ENCODE data around the gene PRRT1.

PRRT1 gene

DNA sequence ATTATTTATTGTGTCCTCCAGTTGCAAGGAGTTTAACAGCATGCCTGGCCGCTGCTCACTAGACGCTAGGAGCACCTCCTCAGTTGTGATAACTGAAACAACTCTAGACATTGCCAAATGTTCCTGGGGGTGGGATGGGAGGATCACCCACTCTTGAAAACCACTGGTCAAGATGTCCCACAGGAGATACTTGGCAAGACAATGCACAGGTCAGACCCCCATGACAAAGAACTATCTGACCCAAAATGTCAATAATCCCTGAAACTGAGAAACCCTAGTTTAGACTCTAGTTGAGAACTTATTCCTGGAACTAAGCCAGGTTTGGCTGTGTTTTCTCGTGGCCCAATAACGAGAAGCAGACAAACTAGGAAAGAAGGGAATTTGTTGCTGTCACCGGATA is 12.1 kb downstream of the PRRT1 start:
- H3K4me1 ChIP-seq (ENCODE audit: insufficient read depth, low read length) = no peaks in the 10 kb centered on the region

DNA sequence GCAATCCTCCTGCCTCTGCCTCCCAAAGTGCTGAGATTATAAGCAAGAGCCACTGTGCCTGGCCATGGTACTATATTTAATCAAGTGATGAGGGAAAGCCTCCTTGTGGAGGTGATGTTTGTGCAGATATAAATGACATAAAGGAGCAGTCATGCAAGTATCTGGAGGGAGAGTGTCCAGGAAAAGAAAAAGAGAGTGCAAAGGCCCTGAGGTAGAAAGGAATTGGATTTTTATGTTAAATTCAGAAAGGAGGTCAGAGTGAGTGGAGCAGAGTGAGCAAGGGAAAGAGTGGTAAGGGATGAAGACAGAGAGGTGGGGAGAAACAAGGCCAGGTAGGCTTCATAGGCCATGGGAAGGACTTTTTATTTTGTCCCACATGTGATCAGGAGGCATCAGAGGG is 14.3 kb downstream of the PRRT1 start:
- H3K4me3 ChIP-seq (ENCODE audit: low read depth in 1 of 2, low read length in 2 of 2) = no peak overlapping the region
- H3K9me3 ChIP-seq (ENCODE audit: insufficient read depth, low read length, severe bottlenecking) = no peaks in the 10 kb centered on the region
- no peak for DNase-seq
- no peaks in the 10 kb centered on the region for H3K36me3 ChIP-seq (ENCODE audit: insufficient read depth, low read length)
- TF ChIP-seq EZH2 (IDR thresholded peaks at IDR 0.05; ENCODE audit: borderline replicate concordance, low read depth, low read length, severe bottlenecking) = no peak
- TF ChIP-seq, protein P1, sequence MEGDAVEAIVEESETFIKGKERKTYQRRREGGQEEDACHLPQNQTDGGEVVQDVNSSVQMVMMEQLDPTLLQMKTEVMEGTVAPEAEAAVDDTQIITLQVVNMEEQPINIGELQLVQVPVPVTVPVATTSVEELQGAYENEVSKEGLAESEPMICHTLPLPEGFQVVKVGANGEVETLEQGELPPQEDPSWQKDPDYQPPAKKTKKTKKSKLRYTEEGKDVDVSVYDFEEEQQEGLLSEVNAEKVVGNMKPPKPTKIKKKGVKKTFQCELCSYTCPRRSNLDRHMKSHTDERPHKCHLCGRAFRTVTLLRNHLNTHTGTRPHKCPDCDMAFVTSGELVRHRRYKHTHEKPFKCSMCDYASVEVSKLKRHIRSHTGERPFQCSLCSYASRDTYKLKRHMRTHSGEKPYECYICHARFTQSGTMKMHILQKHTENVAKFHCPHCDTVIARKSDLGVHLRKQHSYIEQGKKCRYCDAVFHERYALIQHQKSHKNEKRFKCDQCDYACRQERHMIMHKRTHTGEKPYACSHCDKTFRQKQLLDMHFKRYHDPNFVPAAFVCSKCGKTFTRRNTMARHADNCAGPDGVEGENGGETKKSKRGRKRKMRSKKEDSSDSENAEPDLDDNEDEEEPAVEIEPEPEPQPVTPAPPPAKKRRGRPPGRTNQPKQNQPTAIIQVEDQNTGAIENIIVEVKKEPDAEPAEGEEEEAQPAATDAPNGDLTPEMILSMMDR (IDR thresholded peaks at IDR 0.05; ENCODE audit: borderline replicate concordance, extremely low read depth, low read length, poor library complexity, severe bottlenecking) = no peak
- ATAC-seq (ENCODE audit: insufficient read depth, low read depth) = no peak
- no peaks in the 10 kb centered on the region for H3K27me3 ChIP-seq (ENCODE audit: insufficient read depth, low read length, poor library complexity)
- no peaks in the 10 kb centered on the region for H4K20me1 ChIP-seq (ENCODE audit: insufficient read depth, low read length)
- no peak overlapping the region for H3K4me2 ChIP-seq (ENCODE audit: insufficient read depth, low read length)
- H3K4me1 ChIP-seq (ENCODE audit: insufficient read depth, low read length) = no peaks in the 10 kb centered on the region
- no peak overlapping the region for H2AFZ ChIP-seq (ENCODE audit: low read depth, low read length)
- no peaks in the 10 kb centered on the region for H3K79me2 ChIP-seq (ENCODE audit: insufficient read depth, low read length)
- H3K9ac ChIP-seq (ENCODE audit: low read depth, low read length) = no peak overlapping the region
- no peak overlapping the region for H3K27ac ChIP-seq (ENCODE audit: low read length)

More for the DNA sequence above, 12.1 kb downstream of the PRRT1 start:
- Histone ChIP-seq H3K9ac (ENCODE audit: low read depth, low read length) (no peak overlapping the region), H3K36me3 (ENCODE audit: insufficient read depth, low read length) (no peaks in the 10 kb centered on the region), H3K79me2 (ENCODE audit: insufficient read depth, low read length) (no peaks in the 10 kb centered on the region), H3K27ac (ENCODE audit: low read length) (no peak overlapping the region), H4K20me1 (ENCODE audit: insufficient read depth, low read length) (no peaks in the 10 kb centered on the region), H3K4me2 (ENCODE audit: insufficient read depth, low read length) (no peak overlapping the region), H3K9me3 (ENCODE audit: insufficient read depth, low read length, severe bottlenecking) (no peaks in the 10 kb centered on the region), H2AFZ (ENCODE audit: low read depth, low read length) (no peak overlapping the region), H3K27me3 (ENCODE audit: insufficient read depth, low read length, poor library complexity) (no peaks in the 10 kb centered on the region), H3K4me3 (ENCODE audit: low read depth in 1 of 2, low read length in 2 of 2) (no peak overlapping the region)
- DNase-seq (no peak), ATAC-seq (ENCODE audit: insufficient read depth, low read depth) (no peak)
- no peak for TF ChIP-seq EZH2 (IDR thresholded peaks at IDR 0.05; ENCODE audit: borderline replicate concordance, low read depth, low read length, severe bottlenecking)
- TF ChIP-seq, protein P1 (IDR thresholded peaks at IDR 0.05; ENCODE audit: borderline replicate concordance, extremely low read depth, low read length, poor library complexity, severe bottlenecking) = no peak

DNA sequence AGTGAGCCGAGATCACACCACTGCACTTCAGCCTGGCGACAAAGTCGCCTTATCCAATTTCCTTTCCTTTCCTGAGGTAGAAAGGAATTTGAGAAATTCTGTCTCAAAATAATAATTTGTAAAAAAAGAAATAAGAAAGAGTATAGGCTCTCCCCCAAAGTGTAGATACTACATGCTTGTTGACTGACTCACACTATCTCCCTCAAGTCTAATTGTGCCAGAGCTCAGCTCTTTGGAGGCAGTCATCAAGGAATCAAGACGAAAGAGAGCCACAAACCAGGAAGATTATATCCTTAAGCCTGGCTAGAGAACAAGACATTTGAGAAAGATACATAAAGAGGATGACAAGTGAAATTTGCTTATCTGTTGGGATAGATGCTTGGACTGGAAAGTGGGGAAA is 18.0 kb downstream of the PRRT1 start:
- Histone ChIP-seq H3K4me2 (ENCODE audit: insufficient read depth, low read length) (no peak overlapping the region), H2AFZ (ENCODE audit: low read depth, low read length) (no peak overlapping the region), H3K36me3 (ENCODE audit: insufficient read depth, low read length) (0 out of 2 replicates have a peak, but pooled peaks cover 4% of the 10 kb centered on the region), H3K79me2 (ENCODE audit: insufficient read depth, low read length) (peaks cover 11% of the 10 kb centered on the region), H3K27ac (ENCODE audit: low read length) (no peak overlapping the region), H3K9me3 (ENCODE audit: insufficient read depth, low read length, severe bottlenecking) (no peaks in the 10 kb centered on the region), H3K4me1 (ENCODE audit: insufficient read depth, low read length) (peaks cover 16% of the 10 kb centered on the region), H4K20me1 (ENCODE audit: insufficient read depth, low read length) (no peaks in the 10 kb centered on the region), H3K9ac (ENCODE audit: low read depth, low read length) (no peak overlapping the region), H3K27me3 (ENCODE audit: insufficient read depth, low read length, poor library complexity) (no peaks in the 10 kb centered on the region), H3K4me3 (ENCODE audit: low read depth in 1 of 2, low read length in 2 of 2) (no peak overlapping the region)
- ATAC-seq (ENCODE audit: insufficient read depth, low read depth) = no peak
- TF ChIP-seq, protein P1 (IDR thresholded peaks at IDR 0.05; ENCODE audit: borderline replicate concordance, extremely low read depth, low read length, poor library complexity, severe bottlenecking) = no peak
- no peak for DNase-seq

DNA sequence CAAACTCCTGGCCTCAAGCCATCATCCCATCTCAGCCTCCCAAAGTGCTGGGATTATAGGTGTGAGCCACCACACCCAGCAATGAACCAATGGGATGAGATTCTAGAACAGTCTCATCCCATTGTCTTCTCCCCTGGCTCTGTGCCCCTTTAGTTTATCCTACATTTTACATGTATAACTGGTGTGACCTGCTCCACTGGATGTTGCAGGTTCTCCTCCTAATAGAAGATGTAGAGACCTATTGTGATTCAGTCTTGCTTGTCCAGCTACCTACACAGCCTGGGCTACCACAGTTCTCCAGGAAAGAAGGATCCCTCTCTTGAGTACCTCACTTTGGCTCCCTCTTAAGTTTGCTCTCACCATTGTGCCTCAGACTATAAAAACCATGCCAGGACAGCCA is 19.6 kb downstream of the PRRT1 start:
- ATAC-seq (ENCODE audit: insufficient read depth, low read depth) = no peak
- TF ChIP-seq, protein P1 (IDR thresholded peaks at IDR 0.05; ENCODE audit: borderline replicate concordance, extremely low read depth, low read length, poor library complexity, severe bottlenecking) = no peak
- no peak for TF ChIP-seq EZH2 (IDR thresholded peaks at IDR 0.05; ENCODE audit: borderline replicate concordance, low read depth, low read length, severe bottlenecking)
- no peak for DNase-seq
- Histone ChIP-seq H3K27me3 (ENCODE audit: insufficient read depth, low read length, poor library complexity) (no peaks in the 10 kb centered on the region), H3K27ac (ENCODE audit: low read length) (no peak overlapping the region), H3K4me2 (ENCODE audit: insufficient read depth, low read length) (no peak overlapping the region), H3K4me1 (ENCODE audit: insufficient read depth, low read length) (peaks cover 26% of the 10 kb centered on the region), H4K20me1 (ENCODE audit: insufficient read depth, low read length) (no peaks in the 10 kb centered on the region), H3K4me3 (ENCODE audit: low read depth in 1 of 2, low read length in 2 of 2) (no peak overlapping the region), H3K36me3 (ENCODE audit: insufficient read depth, low read length) (peaks cover 6% of the 10 kb centered on the region; the same call in 1 of the 2 replicates), H3K9ac (ENCODE audit: low read depth, low read length) (no peak overlapping the region), H3K79me2 (ENCODE audit: insufficient read depth, low read length) (peaks cover 25% of the 10 kb centered on the region), H3K9me3 (ENCODE audit: insufficient read depth, low read length, severe bottlenecking) (no peaks in the 10 kb centered on the region), H2AFZ (ENCODE audit: low read depth, low read length) (no peak overlapping the region)

Measured in DND-41 (cell line).